ENCODE measurements around the gene CAPN10. TPM values are rescaled to one million over a fixed set of nuclear protein-coding genes. Genes with fewer than 3 reads are reported as not detected.
A peak's percentile ranks its signal among the peaks of the same experiment; 100 is the strongest.

The CAPN10 gene
- total and polyA plus RNA-seq, 5 donors: 21.2 to 44.3 (median 36.9) TPM

- WGBS: 74% methylated on average over 20 of the region's 20 CpGs
- no peaks in the 10 kb centered on the region for H3K27me3 ChIP-seq (ENCODE audit: control insufficient read depth, insufficient read depth)
- no peaks in the 10 kb centered on the region for H3K9me3 ChIP-seq (ENCODE audit: control insufficient read depth, low read length)
- H3K27ac ChIP-seq (ENCODE audit: low read length): no peak overlapping the region
- peak in 1 of 3 donors; percentile 57 for DNase-seq
- intact Hi-C loops (cut with DNase I): no loop called here
- no peaks in the 10 kb centered on the region for H3K4me1 ChIP-seq (ENCODE audit: control insufficient read depth, insufficient read depth, low read length)
- no peak for ATAC-seq
- no peak overlapping the region for H3K4me3 ChIP-seq (ENCODE audit: low read length)
Measured at GRCh38 chr2:240601061-240601830, 14.7 kb downstream of the CAPN10 start.

- WGBS: 90% methylated on average over 11 of the region's 11 CpGs
- ATAC-seq: no peak
- Histone ChIP-seq H3K9me3 (ENCODE audit: control insufficient read depth, low read length) (no peaks in the 10 kb centered on the region), H3K27ac (ENCODE audit: low read length) (no peak overlapping the region), H3K4me1 (ENCODE audit: control insufficient read depth, insufficient read depth, low read length) (no peaks in the 10 kb centered on the region), H3K4me3 (ENCODE audit: low read length) (no peak overlapping the region), H3K27me3 (ENCODE audit: control insufficient read depth, insufficient read depth) (no peaks in the 10 kb centered on the region)
- DNase-seq: peak in 1 of 3 donors; percentile 20
- intact Hi-C loops (cut with DNase I): no loop called here
Measured at GRCh38 chr2:240601831-240602160, 15.3 kb downstream of the CAPN10 start.

GRCh38 chr2:240602266-240603050 lies 15.9 kb downstream of the CAPN10 start:
- Histone ChIP-seq H3K4me1 (ENCODE audit: control insufficient read depth, insufficient read depth, low read length) (no peaks in the 10 kb centered on the region), H3K27me3 (ENCODE audit: control insufficient read depth, insufficient read depth) (no peaks in the 10 kb centered on the region), H3K9me3 (ENCODE audit: control insufficient read depth, low read length) (no peaks in the 10 kb centered on the region), H3K27ac (ENCODE audit: low read length) (no peak overlapping the region), H3K4me3 (ENCODE audit: low read length) (no peak overlapping the region)
- 92% methylated on average over 32 of the region's 32 CpGs for WGBS
- intact Hi-C loops (cut with DNase I): no loop called here
- ATAC-seq (no peak), DNase-seq (peak in 2 of 3 donors; percentile 45 to 58)

GRCh38 chr2:240603081-240603835 lies 16.7 kb downstream of the CAPN10 start:
- no peak for ATAC-seq
- WGBS: 90% methylated on average over 22 of the region's 22 CpGs
- Histone ChIP-seq H3K4me1 (ENCODE audit: control insufficient read depth, insufficient read depth, low read length) (no peaks in the 10 kb centered on the region), H3K4me3 (ENCODE audit: low read length) (no peak overlapping the region), H3K27me3 (ENCODE audit: control insufficient read depth, insufficient read depth) (no peaks in the 10 kb centered on the region), H3K27ac (ENCODE audit: low read length) (no peak overlapping the region), H3K9me3 (ENCODE audit: control insufficient read depth, low read length) (no peaks in the 10 kb centered on the region)
- intact Hi-C loops (cut with DNase I): no loop called here
- peak in 1 of 3 donors; percentile 38 for DNase-seq

GRCh38 chr2:240603846-240604245 lies 17.3 kb downstream of the CAPN10 start:
- Histone ChIP-seq H3K4me3 (ENCODE audit: low read length) (no peak overlapping the region), H3K4me1 (ENCODE audit: control insufficient read depth, insufficient read depth, low read length) (no peaks in the 10 kb centered on the region), H3K9me3 (ENCODE audit: control insufficient read depth, low read length) (no peaks in the 10 kb centered on the region), H3K27me3 (ENCODE audit: control insufficient read depth, insufficient read depth) (no peaks in the 10 kb centered on the region), H3K27ac (ENCODE audit: low read length) (no peak overlapping the region)
- ATAC-seq (peak; percentile 4 to 5), DNase-seq (peak in 2 of 3 donors; percentile 52 to 56)
- WGBS: 90% methylated on average over 10 of the region's 10 CpGs
- intact Hi-C loops (cut with DNase I): no loop called here

GRCh38 chr2:240604291-240604938 lies 17.9 kb downstream of the CAPN10 start:
- DNase-seq: peak; percentile 87 to 92 (median 91)
- WGBS: 24% methylated on average over 11 of the region's 11 CpGs
- Histone ChIP-seq H3K27ac (ENCODE audit: low read length) (no peak overlapping the region), H3K4me3 (ENCODE audit: low read length) (no peak overlapping the region), H3K27me3 (ENCODE audit: control insufficient read depth, insufficient read depth) (no peaks in the 10 kb centered on the region), H3K9me3 (ENCODE audit: control insufficient read depth, low read length) (no peaks in the 10 kb centered on the region), H3K4me1 (ENCODE audit: control insufficient read depth, insufficient read depth, low read length) (no peaks in the 10 kb centered on the region)
- ATAC-seq: peak; percentile 80 to 85
- intact Hi-C loops (cut with DNase I): no loop called here

GRCh38 chr2:240604939-240605716 lies 18.6 kb downstream of the CAPN10 start:
- Histone ChIP-seq H3K4me1 (ENCODE audit: control insufficient read depth, insufficient read depth, low read length) (no peaks in the 10 kb centered on the region), H3K27ac (ENCODE audit: low read length) (no peak overlapping the region), H3K9me3 (ENCODE audit: control insufficient read depth, low read length) (no peaks in the 10 kb centered on the region), H3K4me3 (ENCODE audit: low read length) (no peak overlapping the region), H3K27me3 (ENCODE audit: control insufficient read depth, insufficient read depth) (no peaks in the 10 kb centered on the region)
- WGBS: 85% methylated on average over 19 of the region's 19 CpGs
- DNase-seq (peak in 2 of 3 donors; percentile 10 to 56), ATAC-seq (peak in 1 of 2 donors; percentile 3)
- intact Hi-C loops (cut with DNase I): no loop called here

GRCh38 chr2:240605867-240606743 lies 19.6 kb downstream of the CAPN10 start:
- no peaks in the 10 kb centered on the region for H3K27me3 ChIP-seq (ENCODE audit: control insufficient read depth, insufficient read depth)
- WGBS: 87% methylated on average over 12 of the region's 12 CpGs
- no peak overlapping the region for H3K27ac ChIP-seq (ENCODE audit: low read length)
- no peaks in the 10 kb centered on the region for H3K4me1 ChIP-seq (ENCODE audit: control insufficient read depth, insufficient read depth, low read length)
- ATAC-seq: no peak
- intact Hi-C loops (cut with DNase I): no loop called here
- DNase-seq: peak in 1 of 3 donors; percentile 19
- H3K9me3 ChIP-seq (ENCODE audit: control insufficient read depth, low read length): no peaks in the 10 kb centered on the region
- no peak overlapping the region for H3K4me3 ChIP-seq (ENCODE audit: low read length)

GRCh38 chr2:240611601-240612210 lies 25.2 kb downstream of the CAPN10 start:
- Histone ChIP-seq H3K4me3 (ENCODE audit: low read length) (no peak overlapping the region), H3K4me1 (ENCODE audit: control insufficient read depth, insufficient read depth, low read length) (no peaks in the 10 kb centered on the region), H3K27ac (ENCODE audit: low read length) (no peak overlapping the region), H3K27me3 (ENCODE audit: control insufficient read depth, insufficient read depth) (no peaks in the 10 kb centered on the region), H3K9me3 (ENCODE audit: control insufficient read depth, low read length) (no peaks in the 10 kb centered on the region)
- DNase-seq: peak in 1 of 3 donors; percentile 39
- intact Hi-C loops (cut with DNase I): no loop called here
- no peak for ATAC-seq
- 88% methylated on average over 10 of the region's 10 CpGs for WGBS

Data from right cardiac atrium (tissue), 5 donors.